HG03025 (cell line): ENCODE measurements around the gene CDH22.

Experiments used
- ATAC-seq: cut with Tn5 transposase; IDR thresholded peaks from one replicate; pipeline ENCODE4 v1.9.1; 2021; ENCODE audit warnings: mild to moderate bottlenecking, moderate library complexity; ENCODE audit not compliant: unreplicated experiment, low FRiP score

Gene CDH22

DNA sequence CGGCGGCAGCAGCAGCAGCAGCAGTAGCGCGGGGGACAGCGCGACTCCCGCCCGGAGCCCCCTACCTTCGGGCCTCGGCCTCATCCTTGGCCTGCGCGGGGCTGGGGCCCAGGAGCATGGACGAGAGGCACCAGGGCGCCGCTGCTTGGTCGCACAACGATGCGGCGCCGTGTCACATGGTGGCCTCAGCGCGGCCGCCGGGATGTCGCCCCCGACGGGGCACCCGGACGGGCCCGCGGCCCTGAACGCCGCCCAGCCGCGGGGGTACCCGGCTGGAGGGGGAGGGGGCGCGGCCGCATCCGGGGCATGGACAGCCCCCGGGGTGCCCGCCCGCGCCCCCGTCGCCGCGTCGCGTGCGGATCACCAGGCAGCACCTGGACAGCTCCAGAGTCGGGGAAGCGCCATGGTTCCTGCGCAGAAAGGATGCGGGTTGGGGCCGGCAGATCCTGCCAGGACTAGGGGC lies 57.1 kb downstream of the CDH22 start:
- ATAC-seq: no peak

DNA sequence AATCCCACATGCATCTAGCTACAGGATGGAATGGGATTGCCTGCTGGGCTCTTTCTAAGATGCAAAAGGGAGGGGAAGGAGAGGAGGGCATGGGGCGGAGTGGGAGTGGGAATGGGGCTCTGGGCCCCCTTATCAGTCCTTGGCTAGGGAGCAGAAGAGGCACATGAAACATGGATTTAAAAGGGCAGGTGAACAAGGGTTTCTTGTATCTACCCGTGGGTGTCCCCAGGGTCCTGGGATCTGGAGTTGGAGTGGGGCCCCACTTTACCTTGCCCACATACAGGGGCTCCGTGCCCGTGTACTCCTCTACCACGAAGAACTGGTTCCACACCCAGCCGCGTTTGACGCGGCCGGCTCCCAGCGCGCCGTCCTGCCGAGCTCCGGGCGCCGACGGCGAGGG lies 57.5 kb downstream of the CDH22 start:
- ATAC-seq: no peak

DNA sequence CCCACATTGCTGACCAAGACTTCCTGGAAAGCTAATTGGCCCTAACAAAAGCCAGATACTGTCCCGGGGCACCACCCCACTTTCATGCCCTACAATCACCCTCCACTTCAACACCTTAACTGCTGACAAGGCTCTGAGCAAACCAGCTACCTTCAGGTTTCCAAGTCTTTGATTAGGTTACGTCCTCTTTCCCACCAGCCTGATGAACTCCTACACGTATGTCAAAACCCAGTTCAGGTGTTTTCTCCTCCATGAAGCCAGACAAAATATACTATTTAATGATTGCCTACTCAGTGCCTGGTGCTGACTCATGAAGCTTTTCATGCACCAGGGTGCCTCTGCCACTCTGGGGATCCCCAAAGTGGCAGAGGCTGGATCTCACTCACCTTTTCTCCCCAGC lies 58.6 kb downstream of the CDH22 start:
- ATAC-seq: no peak

DNA sequence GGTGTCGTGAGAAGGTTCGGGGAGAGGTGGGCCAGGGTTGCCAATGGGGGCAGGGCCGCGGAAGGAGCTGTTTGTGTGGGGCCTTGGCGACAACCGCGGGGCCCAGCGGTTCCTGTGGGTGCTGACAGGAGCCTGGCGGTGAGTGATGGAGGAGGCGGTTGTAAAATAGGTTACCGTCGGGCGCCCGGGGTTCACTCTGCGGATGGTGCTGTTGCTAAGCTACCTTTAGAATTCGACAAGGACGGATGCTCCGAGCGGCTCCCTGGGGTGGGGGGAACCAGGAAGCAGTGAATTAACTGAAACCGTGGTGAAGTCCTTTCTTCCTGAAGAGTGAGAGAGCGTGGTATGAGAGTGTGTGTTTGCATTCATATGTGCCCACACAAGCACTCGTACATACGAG lies 61.7 kb downstream of the CDH22 start:
- ATAC-seq: no peak

DNA sequence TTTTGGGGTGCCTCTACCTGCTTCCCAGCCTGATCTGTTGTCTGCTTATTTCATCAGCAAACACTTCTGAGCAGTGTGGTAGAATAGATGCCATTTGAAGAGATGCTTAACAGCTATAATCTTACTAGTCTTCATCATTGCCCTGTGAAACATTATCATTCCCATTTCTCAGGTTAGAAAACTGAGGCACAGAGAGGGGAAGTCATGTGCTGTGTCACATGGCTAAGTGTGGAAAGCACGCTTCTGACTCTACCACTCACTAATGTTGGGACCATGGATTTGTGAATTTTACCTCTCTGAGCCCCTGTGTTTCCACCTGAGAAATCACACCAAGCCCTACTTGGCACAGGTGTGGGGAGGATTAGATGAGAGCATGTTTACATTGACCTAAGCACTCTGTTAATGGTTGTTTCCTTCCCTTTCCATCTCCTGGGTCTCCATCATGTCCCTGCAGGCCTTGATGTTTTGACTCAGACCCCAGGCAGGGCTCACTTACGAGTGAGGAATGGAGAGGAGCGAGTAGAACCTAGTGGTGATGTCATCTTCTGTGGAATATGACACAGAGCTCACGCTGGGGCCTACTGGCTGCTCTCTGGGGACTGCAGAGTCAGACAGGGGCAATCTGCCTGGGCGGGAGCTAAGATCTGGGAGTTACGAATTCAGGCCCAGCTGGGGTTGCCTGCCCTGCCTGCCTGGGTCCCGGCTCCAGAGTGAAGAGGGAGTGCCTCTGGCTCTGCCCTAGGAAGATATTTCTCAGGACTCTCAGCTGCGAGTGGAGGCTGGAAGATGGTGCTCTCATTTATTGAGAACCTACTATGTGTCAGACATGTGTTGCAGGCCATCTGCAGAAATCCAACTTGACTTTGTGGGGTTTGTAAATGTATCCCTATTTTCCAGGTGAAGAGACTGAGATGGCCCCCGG lies 64.3 kb downstream of the CDH22 start:
- ATAC-seq: no peak

DNA sequence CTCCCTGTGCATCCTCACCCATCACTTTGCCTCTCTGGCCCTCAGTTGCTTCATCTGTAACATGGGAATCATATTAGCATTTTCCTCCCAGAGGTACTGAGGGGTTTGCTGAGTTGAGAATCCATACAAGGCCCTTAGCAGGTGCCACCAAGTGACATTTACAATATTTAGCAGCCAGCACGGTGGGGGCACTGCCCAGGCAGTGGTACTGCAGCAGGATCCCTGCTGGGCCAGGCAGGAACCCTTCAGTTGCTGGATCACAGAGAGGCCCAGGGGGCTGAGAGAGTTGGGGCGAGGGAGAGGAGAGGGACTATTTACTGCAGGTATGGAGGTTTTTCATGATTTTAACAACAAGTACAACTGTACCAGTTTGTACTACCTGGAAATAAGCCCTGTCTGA lies 65.9 kb downstream of the CDH22 start:
- ATAC-seq: no peak

DNA sequence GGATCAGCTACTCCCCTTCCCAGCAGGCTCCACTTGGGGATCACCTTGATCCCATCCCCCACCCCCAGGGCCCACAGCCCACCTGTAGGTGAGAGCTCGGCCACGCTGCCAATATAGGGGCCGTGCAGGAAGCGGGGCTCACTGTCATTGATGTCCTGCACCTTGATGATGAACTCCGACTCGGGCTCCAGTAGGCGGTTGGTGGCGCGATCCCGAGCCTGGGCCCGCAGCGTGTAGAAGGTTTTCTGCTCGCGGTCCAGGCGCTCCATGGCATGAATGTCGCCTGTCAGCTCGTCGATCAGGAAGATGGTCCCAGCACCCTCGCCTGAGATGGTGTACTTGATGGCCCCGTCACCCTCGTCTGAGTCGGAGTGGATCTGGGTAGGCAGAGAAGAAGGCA lies 67.4 kb downstream of the CDH22 start:
- no peak for ATAC-seq

DNA sequence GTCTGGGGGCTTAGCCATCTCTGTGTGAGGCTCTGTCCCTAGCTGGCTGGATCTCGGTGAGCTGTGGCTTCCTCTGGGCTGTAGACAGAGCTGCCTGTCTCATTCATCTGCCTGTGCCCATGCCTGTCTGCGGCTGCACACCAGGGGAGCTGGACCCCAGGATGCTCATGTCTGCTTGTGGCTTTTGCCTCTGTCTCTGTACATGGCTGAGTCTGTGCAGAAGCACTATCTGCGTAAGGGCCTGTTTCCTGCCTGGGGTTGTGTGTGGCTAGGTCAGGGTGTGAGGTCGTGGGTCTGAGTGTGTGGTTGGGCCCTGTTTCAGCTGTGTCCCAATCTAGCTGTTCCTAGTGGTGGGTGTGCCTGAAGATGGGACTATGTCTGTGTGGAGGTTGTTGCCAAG lies 68.2 kb downstream of the CDH22 start:
- no peak for ATAC-seq

DNA sequence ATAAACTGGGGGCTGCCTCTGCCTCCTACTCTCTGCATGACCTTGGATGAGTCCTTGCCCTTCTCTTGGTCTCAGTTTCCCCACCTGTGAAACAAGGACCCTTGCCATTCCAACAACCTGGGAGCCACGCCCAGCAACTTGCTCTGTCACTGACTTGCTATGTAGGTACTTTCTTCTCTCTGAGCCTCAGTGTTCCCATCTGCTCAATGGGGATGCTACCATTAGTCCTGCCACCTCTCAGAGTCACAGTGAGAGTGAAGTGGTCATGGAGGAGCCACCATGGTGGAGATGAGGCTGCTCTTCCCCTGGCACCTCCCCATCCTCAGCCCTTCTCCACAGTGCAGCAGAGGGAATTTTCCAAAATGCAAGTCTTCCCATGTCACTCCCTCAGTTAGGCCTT lies 70.6 kb downstream of the CDH22 start:
- no peak for ATAC-seq

DNA sequence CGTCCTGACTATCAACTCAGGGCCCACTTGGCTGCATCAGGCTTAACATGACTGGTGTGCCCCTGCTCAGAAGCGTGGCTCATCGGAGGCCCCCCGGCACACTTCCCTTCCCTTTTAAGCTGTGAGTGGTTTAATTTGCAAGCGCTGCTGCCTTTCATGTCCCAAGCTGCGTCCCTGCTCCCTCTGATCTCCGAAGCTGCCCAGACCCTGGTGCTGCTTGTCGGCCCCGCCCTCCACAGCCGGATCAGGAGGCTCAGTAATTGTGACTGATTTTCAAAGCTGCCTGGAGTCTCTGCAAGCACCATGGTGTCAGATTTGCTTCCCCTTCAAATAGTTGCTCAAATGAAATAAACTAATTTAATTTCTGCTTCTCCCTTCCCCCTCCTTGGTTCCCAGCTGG lies 71.1 kb downstream of the CDH22 start:
- no peak for ATAC-seq

DNA sequence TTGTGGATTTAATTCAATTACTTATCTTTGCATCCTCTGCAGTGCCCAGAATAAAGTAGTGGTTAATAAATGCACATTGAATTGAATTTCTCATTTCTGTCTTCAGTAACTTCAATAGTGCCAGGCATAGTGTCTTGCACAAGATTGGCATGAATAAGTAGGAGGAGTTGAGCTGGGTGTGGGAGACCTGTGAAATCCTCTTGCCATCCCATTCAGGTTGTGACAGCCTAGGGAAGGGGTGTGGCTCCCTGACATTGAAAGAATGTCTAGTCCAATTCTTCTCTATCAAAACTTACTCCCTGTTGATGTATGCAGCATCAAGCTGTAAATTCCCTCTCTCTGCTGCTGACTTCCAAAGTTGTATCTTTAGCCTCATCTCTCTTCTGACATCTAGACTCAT lies 73.2 kb downstream of the CDH22 start:
- ATAC-seq: no peak

DNA sequence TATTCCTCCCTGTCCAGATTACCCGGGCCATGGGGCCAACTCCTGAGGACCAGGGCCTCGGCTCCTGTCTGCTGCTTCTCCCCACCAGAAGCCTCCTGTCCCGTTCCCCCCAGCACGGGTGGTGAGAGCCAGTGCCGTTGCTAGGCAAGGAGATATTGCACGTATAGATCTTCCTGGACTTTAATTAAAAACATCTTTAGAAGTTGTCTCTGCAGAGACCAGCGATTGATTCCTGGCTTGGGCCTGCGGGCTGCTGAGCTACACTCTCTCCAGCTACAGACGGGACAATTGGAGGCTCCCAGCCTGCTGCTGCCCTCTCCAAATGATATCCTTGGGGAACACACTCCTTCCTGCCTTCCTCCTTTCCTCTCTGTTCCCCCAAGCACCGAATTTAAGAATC lies 74.6 kb downstream of the CDH22 start:
- no peak for ATAC-seq

DNA sequence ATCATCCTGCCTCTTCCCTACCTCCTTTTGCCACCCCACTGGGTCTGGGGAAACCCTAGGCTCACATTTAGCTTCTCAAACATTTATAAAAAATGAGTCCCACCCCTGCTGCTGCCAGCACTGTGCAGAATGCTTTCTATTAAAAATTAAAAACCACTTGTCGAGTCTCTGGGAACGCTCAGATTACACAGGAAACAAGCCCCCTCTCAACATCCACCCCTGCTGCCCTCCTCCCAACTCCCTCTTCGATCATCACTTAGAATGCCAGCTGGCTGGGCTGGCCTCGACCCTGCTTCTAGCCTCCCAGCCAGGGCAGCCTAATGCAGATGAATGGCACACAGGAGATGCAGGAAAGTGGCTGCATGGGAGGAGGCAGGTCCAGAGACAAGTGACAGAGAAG lies 75.8 kb downstream of the CDH22 start:
- ATAC-seq: no peak

DNA sequence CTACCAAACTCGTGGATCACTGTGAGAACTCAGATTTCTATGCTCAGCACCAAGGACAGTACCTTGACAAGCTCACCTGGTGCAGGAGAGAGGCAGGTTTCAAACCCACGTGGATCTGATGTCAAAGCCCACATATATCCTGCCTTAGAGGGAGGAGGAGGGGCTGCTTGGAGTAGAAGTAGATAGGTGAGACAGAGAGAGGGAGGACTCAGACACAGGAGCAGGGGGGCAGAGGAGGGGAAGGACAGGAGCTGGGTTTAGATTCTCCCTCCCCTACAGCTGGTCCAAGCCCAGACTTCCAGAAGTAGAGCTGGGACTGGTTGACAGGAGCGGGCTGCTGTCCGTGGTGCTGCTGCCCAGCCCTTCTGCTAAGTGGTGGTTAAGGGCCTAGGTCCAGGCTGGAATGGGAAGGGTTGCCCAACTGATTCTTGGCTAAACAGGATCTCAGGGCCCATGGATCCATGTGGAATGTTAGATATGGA lies 77.5 kb downstream of the CDH22 start:
- no peak for ATAC-seq

DNA sequence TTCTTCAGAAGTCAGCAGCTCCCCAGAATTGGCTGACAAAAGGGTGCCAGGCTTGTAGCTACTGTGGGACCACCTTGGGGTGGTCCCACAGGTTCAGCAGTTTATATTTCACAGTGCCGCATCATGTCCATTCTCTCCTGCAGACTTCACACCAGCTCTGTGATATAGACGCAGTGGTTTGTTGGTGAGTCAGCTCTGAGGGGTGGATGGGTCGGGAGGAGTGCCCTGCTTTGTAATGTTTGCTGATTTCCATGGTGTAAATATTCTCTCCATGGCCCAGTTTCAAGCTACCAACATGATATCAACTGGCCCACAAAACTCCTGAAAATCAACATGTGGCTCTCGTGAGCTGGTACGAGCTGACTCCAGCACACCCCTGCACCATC lies 78.2 kb downstream of the CDH22 start:
- no peak for ATAC-seq

DNA sequence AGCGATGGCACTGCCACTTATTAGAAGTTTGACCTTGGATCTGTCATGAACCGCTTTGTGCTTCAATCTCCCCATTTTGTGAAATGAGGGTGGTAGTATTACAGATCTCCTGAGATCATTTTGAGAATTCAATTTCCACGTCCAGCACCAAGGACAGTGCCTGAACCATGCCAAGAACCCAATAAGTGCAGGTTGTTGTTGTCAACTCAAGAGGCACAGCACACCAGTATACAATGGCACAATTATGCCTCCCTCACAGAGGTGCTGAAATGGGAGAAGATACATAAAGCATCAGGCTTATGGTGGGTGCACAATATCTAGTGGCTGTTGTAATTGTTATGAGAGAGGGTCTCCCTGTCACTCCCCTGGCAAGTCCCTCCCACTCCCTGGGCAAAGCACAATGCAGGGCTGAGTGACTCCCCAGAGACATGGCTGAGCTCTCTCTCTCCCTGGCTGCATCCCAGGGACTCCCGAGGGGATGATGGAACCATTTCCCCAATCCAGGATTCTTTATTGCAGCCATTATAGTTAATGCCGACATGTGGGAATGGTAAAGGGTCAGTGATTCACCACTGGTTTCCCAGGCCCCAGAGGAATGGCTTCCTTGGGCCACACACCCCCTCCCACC lies 78.7 kb downstream of the CDH22 start:
- no peak for ATAC-seq

DNA sequence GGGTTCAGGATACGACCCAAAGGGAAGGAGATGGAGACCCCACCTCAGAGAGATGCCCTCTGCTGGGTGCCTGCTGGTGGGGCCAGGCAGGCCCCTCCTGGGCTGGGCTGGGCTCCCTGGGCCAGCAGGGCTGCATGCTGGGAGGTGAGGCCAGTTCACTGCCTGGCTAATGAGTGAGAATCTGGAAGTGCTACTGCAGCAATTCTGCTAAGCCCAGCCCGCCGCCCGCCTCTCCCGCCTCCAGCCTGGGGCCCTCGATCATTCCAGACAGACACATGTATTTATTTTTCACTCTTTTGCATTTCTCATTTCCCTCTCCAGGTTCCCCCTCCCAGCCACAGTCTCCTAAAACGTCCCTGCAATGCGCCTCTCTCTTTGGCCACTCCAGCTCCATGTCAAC lies 79.6 kb downstream of the CDH22 start:
- no peak for ATAC-seq

DNA sequence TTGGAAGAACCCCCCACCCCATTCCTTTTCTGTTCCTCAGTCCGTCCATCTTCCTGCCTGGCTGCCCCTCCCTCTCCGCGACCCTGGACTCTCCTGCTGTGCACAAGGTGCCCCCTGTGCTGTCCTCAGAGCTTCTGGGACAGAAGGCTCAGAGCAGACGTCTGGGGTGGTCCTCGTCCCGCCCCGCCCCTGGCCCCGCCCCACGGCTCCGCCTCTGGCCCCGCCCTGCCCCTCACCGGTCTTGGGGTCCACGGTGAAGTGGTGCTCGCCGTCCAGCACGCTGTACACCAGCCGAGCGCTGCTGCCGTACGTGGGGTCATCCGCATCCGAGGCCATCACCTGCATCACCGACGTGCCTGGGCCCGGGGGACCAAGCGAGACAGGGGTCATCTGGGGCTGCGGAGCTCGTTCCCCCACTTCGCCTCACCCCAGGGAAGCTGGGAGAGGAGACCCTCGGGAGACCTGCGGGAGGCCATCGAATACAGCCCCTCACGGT lies 81.0 kb downstream of the CDH22 start:
- no peak for ATAC-seq

DNA sequence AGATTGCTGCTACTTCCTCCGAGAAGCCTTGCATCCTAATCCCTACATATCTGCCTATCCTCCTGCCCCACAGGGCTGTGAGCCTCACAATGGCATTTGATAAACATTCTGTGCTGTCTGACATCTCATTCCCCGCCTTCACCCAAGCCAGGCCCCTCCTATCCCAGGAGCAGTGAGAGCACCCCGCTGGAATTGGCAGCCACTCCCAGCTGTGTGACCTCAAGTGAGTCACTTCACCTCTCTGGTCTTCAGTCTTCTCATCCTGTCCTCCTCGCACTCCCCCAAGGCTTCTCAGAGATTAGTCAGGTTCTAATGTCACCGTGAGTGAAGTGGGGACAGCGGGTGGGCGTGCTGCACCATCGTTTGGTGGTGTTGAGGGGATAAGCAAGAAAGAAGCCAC lies 81.7 kb downstream of the CDH22 start:
- no peak for ATAC-seq

DNA sequence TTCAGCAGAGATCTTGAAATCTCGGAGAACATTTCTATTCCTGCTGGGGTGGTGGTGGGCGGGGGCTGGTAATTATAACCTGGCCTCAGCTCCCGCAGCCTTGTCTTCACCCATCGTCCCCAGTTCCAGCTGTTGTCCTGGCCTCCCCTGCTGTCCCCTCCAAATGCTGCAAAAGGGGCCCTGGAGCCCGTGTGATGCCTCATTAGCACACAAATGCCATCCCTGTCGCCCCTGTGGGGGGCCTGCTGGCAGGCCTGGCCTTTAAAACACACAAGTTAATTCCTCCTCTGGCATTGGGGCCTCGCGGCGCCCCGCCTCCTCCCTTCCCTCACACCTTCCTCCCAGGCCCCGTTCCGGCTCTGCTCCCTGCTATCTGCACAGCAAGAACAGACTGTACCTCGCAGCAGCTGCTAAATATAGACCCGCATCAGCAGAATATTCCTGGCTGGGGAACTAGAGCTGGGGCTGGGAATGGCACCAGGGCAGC lies 85.7 kb downstream of the CDH22 start:
- ATAC-seq: no peak

DNA sequence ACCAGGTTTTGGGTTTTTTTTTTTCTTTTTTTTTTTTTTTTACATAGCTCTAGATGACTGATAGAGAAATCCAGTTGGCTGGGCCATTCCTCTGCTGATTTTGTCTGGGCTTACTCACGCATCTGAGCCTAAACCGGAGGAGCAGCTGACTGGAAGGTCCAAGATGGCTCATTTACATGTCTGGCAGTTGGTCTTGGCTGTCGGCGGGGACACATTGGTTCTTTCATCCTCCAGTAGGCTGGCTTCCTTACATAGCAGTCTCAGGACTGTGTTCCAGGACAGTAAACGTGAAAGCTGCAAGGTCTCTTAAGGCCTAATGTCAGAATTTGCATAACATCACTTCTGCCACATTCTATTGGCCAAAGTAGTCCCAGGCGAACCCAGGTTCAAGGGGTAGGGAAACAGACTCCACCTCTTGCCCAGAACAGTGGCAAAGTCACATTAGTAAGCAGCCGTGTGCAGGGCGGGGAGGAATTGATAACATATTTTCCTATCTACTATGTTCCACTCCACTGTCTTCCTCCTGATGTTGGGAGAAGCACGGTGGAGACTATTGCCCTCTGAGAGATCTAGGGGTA lies 87.0 kb downstream of the CDH22 start:
- no peak for ATAC-seq
